Coronary artery (tissue), 2 donors: Measurements from ENCODE around the gene EPB41L2.

Experiments used
- DNase-seq: peaks from one replicate; pipeline ENCODE4 v3.0.0-alpha.2; 2017; ENCODE audit warnings: low spot score
- H3K27ac ChIP-seq, 2 donors: fragments of 200-600 bp; sonication (generic); one replicate each; pipeline ENCODE4 v1.5.1; 2016 to 2019
- H3K4me3 ChIP-seq: fragments of 200-600 bp; sonication (generic); 2 replicates; pipeline ENCODE4 v1.5.1; 2016; ENCODE audit warnings: mild to moderate bottlenecking, moderate library complexity
- TF ChIP-seq, protein P1 (sequence below): fragments of 200-600 bp; sonication (generic); IDR thresholded peaks from one replicate; pipeline ENCODE4 v1.5.1; 2019; ENCODE audit warnings: antibody characterized with exemption

EPB41L2 gene

DNA sequence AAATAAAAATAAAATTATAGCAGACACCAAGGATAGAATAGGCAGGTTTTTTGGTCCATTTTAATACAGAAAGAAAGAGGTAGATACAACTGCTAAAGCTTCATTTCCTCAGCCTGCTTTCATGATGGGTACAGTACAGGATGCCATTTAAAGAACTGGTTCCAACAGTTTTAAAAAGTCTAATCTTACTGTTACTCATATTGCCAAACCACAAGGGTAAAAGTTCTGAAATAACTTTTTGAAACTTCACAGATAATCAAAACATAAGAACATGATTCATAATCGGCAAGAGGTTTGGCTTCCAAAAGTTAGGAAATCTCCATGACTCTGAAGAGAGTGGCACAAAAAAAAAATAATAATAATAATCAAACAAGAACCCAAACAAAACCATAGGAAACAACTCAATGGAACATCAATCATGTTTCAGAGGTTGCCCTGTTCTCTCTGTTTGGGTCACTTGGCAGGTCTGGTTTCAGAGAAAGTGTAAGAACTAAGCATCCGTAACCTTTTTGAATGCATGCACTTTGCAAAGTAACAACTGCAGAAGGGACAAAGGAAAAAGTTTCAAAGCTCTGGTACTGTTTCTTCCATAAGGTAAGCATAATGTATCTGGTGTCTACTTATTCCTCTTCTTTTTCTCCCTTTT lies 156.2 kb downstream of the EPB41L2 start:
- no peak overlapping the region for H3K4me3 ChIP-seq
- no peak overlapping the region for H3K27ac ChIP-seq
- no peak for DNase-seq
- TF ChIP-seq, protein P1, sequence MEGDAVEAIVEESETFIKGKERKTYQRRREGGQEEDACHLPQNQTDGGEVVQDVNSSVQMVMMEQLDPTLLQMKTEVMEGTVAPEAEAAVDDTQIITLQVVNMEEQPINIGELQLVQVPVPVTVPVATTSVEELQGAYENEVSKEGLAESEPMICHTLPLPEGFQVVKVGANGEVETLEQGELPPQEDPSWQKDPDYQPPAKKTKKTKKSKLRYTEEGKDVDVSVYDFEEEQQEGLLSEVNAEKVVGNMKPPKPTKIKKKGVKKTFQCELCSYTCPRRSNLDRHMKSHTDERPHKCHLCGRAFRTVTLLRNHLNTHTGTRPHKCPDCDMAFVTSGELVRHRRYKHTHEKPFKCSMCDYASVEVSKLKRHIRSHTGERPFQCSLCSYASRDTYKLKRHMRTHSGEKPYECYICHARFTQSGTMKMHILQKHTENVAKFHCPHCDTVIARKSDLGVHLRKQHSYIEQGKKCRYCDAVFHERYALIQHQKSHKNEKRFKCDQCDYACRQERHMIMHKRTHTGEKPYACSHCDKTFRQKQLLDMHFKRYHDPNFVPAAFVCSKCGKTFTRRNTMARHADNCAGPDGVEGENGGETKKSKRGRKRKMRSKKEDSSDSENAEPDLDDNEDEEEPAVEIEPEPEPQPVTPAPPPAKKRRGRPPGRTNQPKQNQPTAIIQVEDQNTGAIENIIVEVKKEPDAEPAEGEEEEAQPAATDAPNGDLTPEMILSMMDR = no peak

DNA sequence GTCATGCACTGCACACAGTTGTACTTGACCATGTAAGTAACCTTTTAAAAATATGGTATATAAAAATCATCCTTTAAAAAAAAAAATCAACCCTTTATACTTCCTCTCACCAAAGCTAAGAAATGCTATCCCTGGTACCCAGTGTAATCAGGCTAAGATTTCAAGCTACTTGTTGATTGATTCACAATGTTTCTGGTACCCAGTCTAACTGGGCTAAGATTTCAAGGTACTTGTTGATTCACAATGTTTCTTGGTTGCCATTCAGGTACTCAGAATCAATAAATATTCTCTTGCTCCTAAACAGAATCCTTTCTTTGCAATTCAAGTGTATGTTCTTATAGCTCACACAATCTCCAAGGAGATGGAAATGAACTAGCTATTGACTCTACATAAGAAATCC lies 159.4 kb downstream of the EPB41L2 start:
- Histone ChIP-seq H3K4me3 (no peak overlapping the region), H3K27ac (no peak overlapping the region)
- TF ChIP-seq, protein P1 = no peak
- no peak for DNase-seq

DNA sequence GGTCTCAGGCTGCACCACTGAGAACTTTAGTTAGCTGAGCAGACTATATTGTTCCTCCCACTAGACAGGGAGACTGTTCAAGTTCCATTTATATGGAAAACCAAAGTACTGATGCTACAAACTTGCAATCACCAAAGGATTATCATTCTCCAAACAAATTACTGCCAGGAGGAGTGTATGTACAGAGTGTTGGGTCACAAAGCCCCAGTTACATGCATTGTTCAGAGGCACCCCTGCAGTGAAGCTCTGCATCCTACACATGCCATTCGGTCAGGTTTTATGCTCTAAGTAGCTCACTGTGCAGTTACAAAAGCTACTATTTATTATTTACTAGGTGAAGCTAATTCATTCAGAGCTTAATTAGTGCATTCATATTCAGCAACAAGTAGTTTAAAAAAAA lies 160.0 kb downstream of the EPB41L2 start:
- no peak overlapping the region for H3K4me3 ChIP-seq
- H3K27ac ChIP-seq = no peak overlapping the region
- no peak for DNase-seq
- TF ChIP-seq, protein P1 = no peak

DNA sequence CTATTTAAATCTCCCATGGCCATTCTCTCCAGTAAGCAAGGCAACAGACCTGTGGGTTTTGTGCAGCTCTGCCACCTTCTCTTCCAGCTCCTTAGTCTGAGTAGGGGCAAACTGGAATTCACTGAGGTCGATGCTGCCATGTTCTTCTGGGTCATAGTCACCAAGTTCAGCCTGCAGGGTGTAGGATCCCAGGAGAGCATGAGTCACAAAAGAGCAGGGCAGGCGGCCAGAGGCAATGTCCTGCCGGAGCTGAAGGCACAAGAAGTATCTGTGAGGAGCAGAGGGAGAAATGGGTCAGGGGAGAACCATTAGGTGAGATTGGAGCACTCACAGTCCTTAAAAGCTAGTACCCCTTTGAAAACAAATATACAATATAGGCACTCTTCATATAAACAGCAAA lies 162.1 kb downstream of the EPB41L2 start:
- DNase-seq = peak; percentile 79
- Histone ChIP-seq H3K4me3 (no peak overlapping the region), H3K27ac (no peak overlapping the region)
- TF ChIP-seq, protein P1 = no peak

DNA sequence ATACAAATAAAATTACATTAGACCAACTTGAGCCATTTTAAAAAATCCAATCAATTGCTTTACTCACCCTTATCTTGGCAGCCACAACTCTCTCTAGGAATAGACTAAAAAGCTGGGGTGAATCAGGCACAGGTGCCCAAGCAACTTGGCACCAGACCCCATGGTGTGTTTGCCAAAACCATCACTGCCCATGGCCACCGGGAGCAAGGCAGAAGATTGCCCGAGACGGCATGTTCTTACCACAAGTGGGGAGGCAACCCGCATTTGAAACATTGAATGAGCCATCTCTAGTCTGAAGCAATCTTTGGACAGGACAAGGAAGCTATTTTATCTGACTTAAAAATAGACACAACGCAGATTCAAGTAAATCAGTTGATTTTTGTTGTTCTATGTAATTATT lies 166.8 kb downstream of the EPB41L2 start:
- TF ChIP-seq, protein P1 = no peak
- Histone ChIP-seq H3K27ac (no peak overlapping the region), H3K4me3 (no peak overlapping the region)
- DNase-seq = no peak

DNA sequence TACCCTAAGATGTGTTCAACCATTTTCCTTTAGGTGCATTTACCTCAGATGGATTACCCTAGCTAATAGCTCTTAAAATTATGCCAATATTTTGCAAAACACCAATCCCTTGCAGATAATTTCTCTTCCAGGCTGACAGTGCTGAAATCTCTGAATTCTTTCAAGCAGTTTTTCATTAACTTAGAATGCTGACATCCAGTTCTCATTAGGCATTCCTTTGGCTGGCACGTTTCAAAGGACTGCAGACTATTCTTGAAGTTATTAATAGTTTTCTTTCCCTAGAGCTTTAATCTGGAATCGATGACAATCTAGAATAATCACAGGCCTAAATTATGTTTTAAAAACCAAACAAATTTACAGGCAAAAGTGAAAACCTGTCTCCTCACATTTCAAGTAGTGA lies 167.5 kb downstream of the EPB41L2 start:
- TF ChIP-seq, protein P1 = no peak
- DNase-seq = no peak
- Histone ChIP-seq H3K27ac (no peak overlapping the region), H3K4me3 (no peak overlapping the region)

DNA sequence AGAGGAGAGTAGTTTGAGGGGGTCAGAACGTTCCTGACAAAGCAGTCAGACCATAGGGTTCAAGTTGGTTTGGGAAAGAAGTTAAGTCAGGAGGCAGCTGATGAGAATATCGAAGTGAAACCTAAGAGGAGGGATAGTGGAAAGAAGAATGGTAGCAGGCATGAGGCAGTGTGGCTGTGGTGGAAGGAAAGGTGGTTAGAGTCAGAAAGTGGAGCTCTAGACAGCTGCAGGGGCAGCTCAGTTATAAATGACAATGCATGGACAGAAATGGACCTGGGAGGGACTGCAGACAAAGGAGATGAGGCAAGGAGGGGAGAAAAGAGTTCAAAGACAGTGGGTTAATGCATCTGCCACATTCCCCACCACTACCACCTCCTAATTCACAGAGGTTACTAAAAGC lies 169.3 kb downstream of the EPB41L2 start:
- H3K4me3 ChIP-seq = no peak overlapping the region
- no peak for DNase-seq
- TF ChIP-seq, protein P1 = no peak
- H3K27ac ChIP-seq = no peak overlapping the region
